Ascending aorta (tissue), 2 donors: ENCODE measurements around the gene PIK3C3. TPM values are rescaled to one million over a fixed set of nuclear protein-coding genes. Genes with fewer than 3 reads are reported as not detected.

ENCODE experiments used
- DNase-seq, 2 donors: peaks; one replicate each; pipeline ENCODE4 v3.0.0-alpha.2; 2019; ENCODE audit warnings: low spot score in 2 of 2
- H3K27ac ChIP-seq, 2 donors: fragments of 200-600 bp; sonication (generic); one replicate each; pipeline ENCODE4 v1.5.1; 2016 to 2017; ENCODE audit warnings: mild to moderate bottlenecking in 1 of 2
- H3K27me3 ChIP-seq: fragments of 200-600 bp; sonication (generic); one replicate; pipeline ENCODE4 v1.5.1; 2017
- H3K36me3 ChIP-seq, 2 donors: fragments of 200-600 bp; sonication (generic); one replicate each; pipeline ENCODE4 v1.5.1; 2016
- H3K4me1 ChIP-seq, 2 donors: fragments of 200-600 bp; sonication (generic); one replicate each; pipeline ENCODE4 v1.5.1; 2016 to 2017; ENCODE audit warnings: mild to moderate bottlenecking in 1 of 2
- H3K4me3 ChIP-seq, 2 donors: fragments of 200-600 bp; sonication (generic); one replicate each; pipeline ENCODE4 v1.5.1; 2016 to 2017; ENCODE audit warnings: mild to moderate bottlenecking in 1 of 2
- H3K9me3 ChIP-seq, 2 donors: fragments of 200-600 bp; sonication (generic); one replicate each; pipeline ENCODE4 v1.5.1; 2016
- intact Hi-C: fragments of 100-400 bp; cut with DNase I; formaldehyde crosslinking; loops from one replicate; pipeline ENCODE4 v1.15.1; 2023
- total RNA-seq: library from RNA; depleted of rRNA; stranded (reverse); fragments of >200 nt; gene quantifications from one replicate; pipeline ENCODE4 v1.1.0, GENCODE V29; 2016
- TF ChIP-seq, protein P1 (sequence below), 3 experiments: fragments of 200-600 bp in 2 of 3; fragments of 450-650 bp in 1 of 3; sonication (generic) in 2 of 3; IDR thresholded peaks; one replicate each; pipeline ENCODE4 v1.5.1; 2016 to 2019; ENCODE audit warnings: antibody characterized with exemption in 3 of 3, mild to moderate bottlenecking in 1 of 3, moderate library complexity in 1 of 3

Gene PIK3C3
- total RNA-seq, 1 donor from 2014 or later, result 24.1 TPM

DNA sequence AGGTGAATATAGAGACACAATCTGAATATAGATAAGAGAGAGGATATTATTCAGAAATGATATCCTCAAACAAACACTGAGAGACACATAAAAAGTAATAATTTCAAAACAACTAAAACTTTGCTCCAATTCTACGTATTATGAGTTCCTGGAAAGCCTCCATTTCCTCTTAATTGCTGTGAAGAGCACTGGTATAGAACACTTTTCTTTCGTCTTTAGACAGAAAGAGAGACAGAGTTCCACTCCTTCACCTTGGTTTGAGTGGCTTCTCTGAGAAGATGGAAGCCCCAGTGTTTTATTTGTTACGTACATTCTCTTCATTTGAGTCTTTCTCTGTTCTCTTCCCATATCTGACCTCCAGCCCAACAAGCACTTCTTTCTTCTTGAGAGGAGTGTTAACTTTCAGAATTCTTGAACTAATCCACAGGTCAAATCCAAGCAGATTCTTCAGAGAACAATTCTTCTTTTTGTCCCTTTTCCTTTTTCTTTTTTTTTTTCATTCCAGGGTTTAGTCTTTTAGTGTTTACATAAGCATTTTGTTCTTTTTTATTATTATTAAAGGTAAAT is 6.4 kb upstream of the PIK3C3 start:
- Histone ChIP-seq H3K4me1 (no peaks in the 10 kb centered on the region), H3K4me3 (no peak overlapping the region), H3K27me3 (no peaks in the 10 kb centered on the region), H3K36me3 (no peaks in the 10 kb centered on the region), H3K9me3 (no peaks in the 10 kb centered on the region), H3K27ac (no peak overlapping the region)
- TF ChIP-seq, protein P1, sequence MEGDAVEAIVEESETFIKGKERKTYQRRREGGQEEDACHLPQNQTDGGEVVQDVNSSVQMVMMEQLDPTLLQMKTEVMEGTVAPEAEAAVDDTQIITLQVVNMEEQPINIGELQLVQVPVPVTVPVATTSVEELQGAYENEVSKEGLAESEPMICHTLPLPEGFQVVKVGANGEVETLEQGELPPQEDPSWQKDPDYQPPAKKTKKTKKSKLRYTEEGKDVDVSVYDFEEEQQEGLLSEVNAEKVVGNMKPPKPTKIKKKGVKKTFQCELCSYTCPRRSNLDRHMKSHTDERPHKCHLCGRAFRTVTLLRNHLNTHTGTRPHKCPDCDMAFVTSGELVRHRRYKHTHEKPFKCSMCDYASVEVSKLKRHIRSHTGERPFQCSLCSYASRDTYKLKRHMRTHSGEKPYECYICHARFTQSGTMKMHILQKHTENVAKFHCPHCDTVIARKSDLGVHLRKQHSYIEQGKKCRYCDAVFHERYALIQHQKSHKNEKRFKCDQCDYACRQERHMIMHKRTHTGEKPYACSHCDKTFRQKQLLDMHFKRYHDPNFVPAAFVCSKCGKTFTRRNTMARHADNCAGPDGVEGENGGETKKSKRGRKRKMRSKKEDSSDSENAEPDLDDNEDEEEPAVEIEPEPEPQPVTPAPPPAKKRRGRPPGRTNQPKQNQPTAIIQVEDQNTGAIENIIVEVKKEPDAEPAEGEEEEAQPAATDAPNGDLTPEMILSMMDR (IDR thresholded peaks at IDR 0.05), result no peak
- intact Hi-C loops, result no loop called here
- no peak for DNase-seq

DNA sequence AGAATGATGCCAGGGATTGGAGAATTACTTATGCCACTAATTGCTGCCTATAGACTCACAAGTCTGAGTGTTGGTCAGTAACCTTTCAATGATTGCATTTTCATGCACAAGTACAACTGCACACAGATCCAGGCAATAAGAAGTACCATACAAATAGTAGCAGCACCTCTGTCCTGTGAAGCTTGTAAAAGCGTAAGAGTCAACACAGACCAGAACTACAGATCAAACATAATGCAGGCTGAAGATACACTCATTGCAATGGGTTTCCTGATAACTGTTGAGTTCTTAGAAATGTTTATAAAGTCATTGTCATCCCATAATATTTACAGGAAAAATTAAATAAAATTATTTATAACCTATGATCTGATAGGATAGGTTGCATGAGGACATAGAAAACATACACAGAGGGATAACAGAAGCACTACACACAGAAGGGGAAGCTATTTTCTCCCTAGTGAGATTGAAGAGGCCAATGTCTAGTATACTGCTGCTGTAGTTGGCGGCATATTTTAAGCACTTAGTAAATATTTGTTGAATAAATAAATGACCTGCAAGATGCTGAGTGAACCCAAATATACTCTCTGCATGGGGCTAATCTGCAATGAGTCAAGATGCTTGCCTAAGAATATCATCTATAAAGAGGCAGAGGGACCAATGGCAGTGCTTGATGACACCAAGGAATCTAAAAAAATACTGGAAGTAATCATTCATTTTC is 5.7 kb upstream of the PIK3C3 start:
- intact Hi-C loops, result no loop called here
- Histone ChIP-seq H3K27ac (no peak overlapping the region), H3K36me3 (no peaks in the 10 kb centered on the region), H3K4me3 (no peak overlapping the region), H3K4me1 (no peaks in the 10 kb centered on the region), H3K27me3 (no peaks in the 10 kb centered on the region), H3K9me3 (no peaks in the 10 kb centered on the region)
- TF ChIP-seq, protein P1 (IDR thresholded peaks at IDR 0.05), result no peak
- DNase-seq, result no peak

DNA sequence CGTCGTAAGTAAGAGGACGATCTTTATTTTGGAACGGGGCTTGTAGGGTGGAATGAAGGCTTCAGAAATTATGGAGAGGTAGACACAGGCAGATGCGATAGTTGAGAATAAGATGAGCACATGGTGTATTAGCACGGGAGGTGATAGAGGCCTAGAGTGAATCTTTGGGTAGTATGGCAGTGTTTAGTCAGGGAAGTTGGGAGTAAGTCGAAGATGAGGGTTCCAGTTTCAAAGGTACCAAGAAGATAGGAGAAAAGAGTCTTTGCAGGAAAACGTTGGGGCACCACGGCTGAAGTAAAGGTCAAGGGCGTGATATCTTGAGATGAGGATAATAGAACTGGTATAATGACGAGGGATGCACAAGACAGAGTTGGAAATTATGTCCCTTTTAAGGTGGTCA is 654 bp downstream of the PIK3C3 start:
- Histone ChIP-seq H3K36me3 (peaks cover 3 to 6% of the 10 kb centered on the region in 2 donors), H3K27ac (peak overlapping the region; percentile 73 to 77), H3K9me3 (no peaks in the 10 kb centered on the region), H3K4me3 (peak overlapping the region; percentile 78 to 83), H3K27me3 (no peaks in the 10 kb centered on the region), H3K4me1 (peaks cover 0 to 10% of the 10 kb centered on the region in 2 donors)
- no peak for DNase-seq
- intact Hi-C loops, result no loop called here
- TF ChIP-seq, protein P1 (IDR thresholded peaks at IDR 0.05), result no peak

DNA sequence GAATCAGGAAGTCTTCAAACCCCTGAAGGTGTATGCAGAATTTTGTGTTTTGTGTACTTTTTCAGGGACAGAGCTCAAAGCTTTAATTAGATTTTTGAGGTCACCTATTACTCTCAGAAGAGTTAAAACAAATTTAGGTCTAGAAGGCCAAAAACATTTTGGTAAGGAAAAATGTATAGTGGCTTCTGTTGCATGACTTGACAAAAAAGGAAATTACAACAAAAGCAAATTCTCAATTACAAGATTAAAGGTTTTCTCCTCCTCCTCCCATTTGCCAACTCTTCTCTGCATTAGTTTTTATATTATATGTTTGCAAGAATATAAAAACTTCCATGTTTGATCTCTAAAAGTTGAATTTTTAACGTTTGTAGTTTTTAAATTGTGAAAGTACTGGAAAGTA is 4.0 kb downstream of the PIK3C3 start:
- DNase-seq, result no peak
- intact Hi-C loops, result no loop called here
- Histone ChIP-seq H3K4me3 (no peak overlapping the region), H3K27ac (no peak overlapping the region), H3K9me3 (no peaks in the 10 kb centered on the region), H3K4me1 (peaks cover 0 to 10% of the 10 kb centered on the region in 2 donors), H3K27me3 (no peaks in the 10 kb centered on the region), H3K36me3 (peaks cover 8 to 19% of the 10 kb centered on the region in 2 donors)
- TF ChIP-seq, protein P1 (IDR thresholded peaks at IDR 0.05), result no peak

DNA sequence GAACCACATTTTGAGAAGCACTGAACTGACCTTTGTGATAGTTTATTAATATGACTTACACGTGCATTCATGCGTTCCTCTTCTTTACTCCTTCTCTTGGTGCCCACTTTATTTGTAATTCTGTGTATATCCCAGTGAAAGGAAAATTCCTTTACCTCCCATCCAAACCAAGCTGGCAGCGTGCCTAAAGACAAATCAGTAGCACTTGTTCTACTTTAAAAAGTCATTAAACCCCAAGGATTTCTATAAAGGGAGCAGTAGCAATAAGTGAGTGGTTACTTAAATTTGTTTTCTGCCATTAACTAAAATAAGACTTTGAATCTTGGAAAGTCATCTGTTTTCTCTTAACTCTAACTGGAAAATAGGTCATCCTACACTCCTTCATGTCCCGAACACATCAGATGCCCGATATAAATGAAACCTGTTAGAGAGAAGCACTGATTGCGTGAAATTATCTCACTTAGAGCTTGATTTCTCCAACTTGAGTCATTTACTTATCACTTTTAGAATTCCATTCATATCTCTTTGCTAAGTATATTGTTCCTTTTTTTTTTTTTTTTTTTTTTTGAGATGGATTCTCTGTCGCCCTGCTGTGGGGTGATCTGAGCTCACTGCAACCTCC is 10.7 kb downstream of the PIK3C3 start:
- TF ChIP-seq, protein P1 (IDR thresholded peaks at IDR 0.05), result no peak
- H3K27me3 ChIP-seq, result no peaks in the 10 kb centered on the region
- H3K27ac ChIP-seq, result no peak overlapping the region
- peaks cover 24 to 28% of the 10 kb centered on the region in 2 donors for H3K36me3 ChIP-seq
- H3K4me3 ChIP-seq, result no peak overlapping the region
- no peaks in the 10 kb centered on the region for H3K4me1 ChIP-seq
- DNase-seq, result no peak
- no peaks in the 10 kb centered on the region for H3K9me3 ChIP-seq
- intact Hi-C loops, result no loop called here
